Measurements from ENCODE around the gene EDAR. TPM values are rescaled to one million over a fixed set of nuclear protein-coding genes. Genes with fewer than 3 reads are reported as not detected.

Gene EDAR
- not detected in 2 replicates for total RNA-seq

- intact Hi-C loops (cut with micrococcal nuclease) = no loop called here
These were observed at the start of gene EDAR for GRCh38 chr2:108988796-108989713. TSS of gene EDAR (minus strand) at chr2:108989220. CDS start at chr2:108931014, 58,206 bp downstream.

GRCh38 chr2:109033171-109033570, 44.2 kb upstream of the EDAR start:
- intact Hi-C loops (cut with micrococcal nuclease) = loop anchor here (2.0 to 10.0 kb wide), 4 partner anchors 108 to 302 kb away; partner anchors contain the start of gene CCDC138

GRCh38 chr2:109032229-109032820, 43.3 kb upstream of the EDAR start:
- intact Hi-C loops (cut with micrococcal nuclease) = loop anchor here (2.0 to 10.0 kb wide), 4 partner anchors 108 to 302 kb away; partner anchors contain the start of gene CCDC138

GRCh38 chr2:109031476-109032228, 42.6 kb upstream of the EDAR start:
- intact Hi-C loops (cut with micrococcal nuclease) = loop anchor here (2.0 to 10.0 kb wide), 4 partner anchors 107 to 303 kb away; partner anchors contain the start of gene CCDC138

- intact Hi-C loops (cut with micrococcal nuclease) = loop anchor here (5.0 to 10.0 kb wide), 3 partner anchors 106 to 304 kb away; partner anchors contain the start of gene CCDC138
These were observed 42.0 kb upstream of the EDAR start for GRCh38 chr2:109030870-109031475.

GRCh38 chr2:109029490-109030201, 40.6 kb upstream of the EDAR start:
- intact Hi-C loops (cut with micrococcal nuclease) = loop anchor here (5.0 to 10.0 kb wide), 3 partner anchors 105 to 305 kb away; partner anchors contain the start of gene CCDC138

GRCh38 chr2:109028738-109029489, 39.9 kb upstream of the EDAR start:
- intact Hi-C loops (cut with micrococcal nuclease) = no loop called here

- intact Hi-C loops (cut with micrococcal nuclease) = no loop called here
These were observed 39.3 kb upstream of the EDAR start for GRCh38 chr2:109028277-109028676.

- intact Hi-C loops (cut with micrococcal nuclease) = no loop called here
These were observed 38.7 kb upstream of the EDAR start for GRCh38 chr2:109027702-109028101.

GRCh38 chr2:109024477-109024876, 35.5 kb upstream of the EDAR start:
- intact Hi-C loops (cut with micrococcal nuclease) = no loop called here

- intact Hi-C loops (cut with micrococcal nuclease) = no loop called here
These were observed 32.9 kb upstream of the EDAR start for GRCh38 chr2:109021895-109022300.

- intact Hi-C loops (cut with micrococcal nuclease) = no loop called here
These were observed 31.2 kb upstream of the EDAR start for GRCh38 chr2:109020217-109020637.

GRCh38 chr2:109018452-109018851, 29.4 kb upstream of the EDAR start:
- intact Hi-C loops (cut with micrococcal nuclease) = no loop called here

GRCh38 chr2:109017017-109017416, 28.0 kb upstream of the EDAR start:
- intact Hi-C loops (cut with micrococcal nuclease) = no loop called here

GRCh38 chr2:109016376-109016775, 27.4 kb upstream of the EDAR start:
- intact Hi-C loops (cut with micrococcal nuclease) = no loop called here

- intact Hi-C loops (cut with micrococcal nuclease) = no loop called here
These were observed 25.5 kb upstream of the EDAR start for GRCh38 chr2:109014476-109014875.

GRCh38 chr2:109013051-109013450, 24.0 kb upstream of the EDAR start:
- intact Hi-C loops (cut with micrococcal nuclease) = no loop called here

- intact Hi-C loops (cut with micrococcal nuclease) = no loop called here
These were observed 21.0 kb upstream of the EDAR start for GRCh38 chr2:109009920-109010610.

- intact Hi-C loops (cut with micrococcal nuclease) = no loop called here
These were observed 18.0 kb upstream of the EDAR start for GRCh38 chr2:109006971-109007370.

Measured in T-helper 2 cell treated with Interferon-gamma antibody and Interleukin-4, amounts not matched to agents 100 ng/mL and 5 ng/mL, for 36 hours (primary cell).